ENCODE measurements around the gene TP53BP2.

The TP53BP2 gene

DNA sequence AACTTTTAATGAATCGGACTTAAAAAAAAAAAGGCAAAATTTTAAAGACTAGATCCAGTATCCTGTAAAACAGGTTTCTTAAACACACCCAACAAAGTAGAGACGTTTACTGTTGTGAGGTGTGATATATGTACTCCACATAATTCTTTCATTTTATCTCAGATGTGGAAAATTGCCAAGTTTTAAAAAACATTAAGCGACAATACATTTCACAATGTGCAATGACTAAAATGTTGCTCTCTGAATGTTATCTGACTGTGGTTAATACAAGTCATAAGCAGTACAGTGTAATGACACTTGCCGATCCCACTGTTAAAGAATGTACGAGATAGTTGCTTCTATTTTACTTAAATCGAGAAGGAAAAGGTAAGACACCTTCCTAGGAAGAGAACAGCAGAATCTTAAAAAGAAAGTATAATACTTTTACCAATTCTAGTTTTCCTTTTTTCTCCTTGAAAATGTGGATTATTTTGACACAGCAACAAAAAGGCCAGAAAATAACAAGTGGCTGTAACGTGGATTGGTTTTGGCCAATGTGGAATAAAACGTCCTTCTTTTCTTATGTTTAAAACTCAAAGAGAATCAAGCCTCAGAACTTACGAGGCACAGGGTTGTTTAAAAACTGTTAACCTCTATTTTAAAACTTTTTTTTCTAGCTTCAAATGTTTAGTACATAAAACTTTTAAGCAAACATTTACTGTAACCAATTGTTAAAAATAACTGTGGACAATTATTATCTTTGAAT, 51.4 kb downstream of the TP53BP2 start:
- no peak for DNase-seq

DNA sequence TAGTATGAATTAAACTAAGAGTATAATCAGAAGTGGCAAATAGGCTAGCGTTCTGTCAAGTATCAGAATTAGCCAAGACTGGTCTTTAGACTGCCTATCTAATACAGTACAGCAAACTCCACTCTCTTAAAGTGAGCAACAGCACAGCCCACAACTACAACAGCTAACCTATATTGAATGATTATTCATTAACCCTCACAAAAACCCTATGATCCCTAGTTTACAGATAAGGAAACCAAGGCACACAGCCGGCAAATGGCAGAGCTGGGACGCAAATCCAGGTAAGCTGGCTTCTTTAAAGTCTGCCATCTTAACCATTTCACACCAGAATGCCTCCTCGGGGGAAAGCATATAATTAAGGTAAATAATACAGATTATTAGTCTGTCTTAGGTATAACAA, 52.0 kb downstream of the TP53BP2 start:
- no peak for DNase-seq

DNA sequence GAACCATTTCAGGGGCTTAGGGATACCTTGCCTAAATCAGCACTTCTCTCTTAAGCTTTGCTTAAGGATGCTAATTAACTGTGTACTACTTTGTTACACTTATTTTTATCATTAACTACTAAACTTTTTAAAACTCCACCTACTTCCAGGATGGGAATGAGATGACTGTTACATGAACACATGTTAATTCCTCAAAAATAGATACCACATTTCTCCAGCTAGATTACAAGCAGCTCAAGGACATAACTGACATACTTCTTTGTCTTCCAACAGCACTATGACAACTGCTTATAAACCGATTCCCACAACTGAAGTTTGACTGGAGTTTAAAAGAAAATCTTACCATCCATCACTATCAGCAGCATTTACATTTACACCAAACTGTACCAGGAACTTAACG, 53.7 kb downstream of the TP53BP2 start:
- DNase-seq = no peak

DNA sequence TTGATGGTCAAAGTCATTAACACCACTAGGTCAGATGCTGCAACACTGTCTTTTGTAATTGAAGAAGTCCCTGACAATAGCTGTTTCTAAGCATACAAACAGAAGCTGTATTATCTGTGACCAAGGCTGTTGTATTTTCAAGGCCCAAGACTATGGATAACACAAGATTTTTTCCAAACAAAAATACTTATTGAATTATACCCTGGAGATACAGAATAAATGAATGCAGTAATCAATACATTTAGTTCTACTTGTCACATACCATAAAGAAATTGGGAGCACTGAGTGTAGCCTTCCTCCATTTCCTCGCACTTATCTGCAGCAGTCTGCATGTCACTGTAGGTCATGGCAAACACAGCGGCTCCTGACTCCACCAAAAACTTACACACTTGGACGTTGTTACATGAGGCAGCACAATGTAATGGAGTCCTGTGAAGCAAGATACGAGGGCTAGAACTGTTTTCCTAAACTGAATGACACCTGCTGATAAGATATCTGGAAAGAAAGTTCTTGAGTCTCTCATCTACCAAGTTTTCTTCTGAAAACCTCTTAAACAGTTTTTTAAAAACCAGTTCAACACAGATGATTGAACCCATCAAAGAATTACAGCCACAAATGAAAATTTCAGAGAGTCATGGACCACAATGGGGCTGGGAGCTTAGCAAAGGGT, 56.9 kb downstream of the TP53BP2 start:
- no peak for DNase-seq

DNA sequence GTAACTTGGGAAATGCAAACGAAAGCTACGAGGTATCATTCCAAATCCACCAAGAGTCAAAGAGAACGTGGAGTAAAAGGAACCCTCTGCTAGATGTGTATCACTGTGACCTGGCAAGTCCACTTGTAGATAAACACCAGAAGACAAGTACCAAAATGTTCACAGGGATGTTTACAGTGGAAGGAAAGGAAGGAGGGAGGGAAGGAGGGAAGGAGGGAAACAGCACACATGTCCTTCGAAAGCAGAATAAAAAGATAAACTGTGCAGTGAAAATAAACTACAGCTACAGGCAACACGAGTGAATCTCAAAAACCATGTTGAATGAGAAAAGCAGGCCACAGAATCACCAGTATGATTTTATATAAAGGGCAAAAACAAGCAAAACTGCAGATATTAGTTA, 59.9 kb downstream of the TP53BP2 start:
- DNase-seq = no peak

DNA sequence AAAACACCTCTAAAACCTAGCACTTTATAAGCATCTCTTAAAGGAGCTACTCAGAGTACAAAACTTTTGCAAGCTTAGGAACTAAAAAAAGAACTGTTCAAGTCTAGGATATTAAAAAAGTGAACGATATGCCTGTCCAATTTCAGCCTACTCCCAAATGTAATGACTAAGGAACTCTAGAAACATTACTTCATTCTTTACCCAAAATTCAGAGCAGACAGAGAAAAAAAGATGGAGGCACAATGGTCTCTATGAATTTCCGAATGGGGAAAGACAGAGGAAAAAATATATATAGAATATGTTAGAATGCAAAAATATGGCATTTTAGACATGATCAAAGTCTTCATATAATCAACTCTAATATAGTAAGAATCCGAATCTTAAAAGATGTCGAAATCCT, 61.2 kb downstream of the TP53BP2 start:
- no peak for DNase-seq

DNA sequence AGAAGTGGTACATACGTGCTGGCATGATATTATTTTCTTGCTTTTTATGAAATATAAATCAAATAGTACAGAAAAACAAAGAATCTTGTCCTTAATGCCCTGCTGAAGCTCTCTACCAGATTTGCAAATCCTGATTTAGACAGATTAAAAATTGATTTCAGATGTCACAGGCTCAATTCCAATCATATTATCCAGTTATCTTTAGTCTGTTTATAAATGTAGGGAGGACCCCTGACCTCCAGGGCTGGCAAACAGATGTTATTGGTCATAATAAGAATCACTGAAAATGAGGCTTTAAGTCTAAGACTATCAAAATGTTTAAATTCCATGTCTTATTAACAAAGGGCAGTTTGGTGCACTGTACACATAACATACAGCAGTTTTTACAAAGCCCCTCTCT, 62.1 kb downstream of the TP53BP2 start:
- DNase-seq = no peak

DNA sequence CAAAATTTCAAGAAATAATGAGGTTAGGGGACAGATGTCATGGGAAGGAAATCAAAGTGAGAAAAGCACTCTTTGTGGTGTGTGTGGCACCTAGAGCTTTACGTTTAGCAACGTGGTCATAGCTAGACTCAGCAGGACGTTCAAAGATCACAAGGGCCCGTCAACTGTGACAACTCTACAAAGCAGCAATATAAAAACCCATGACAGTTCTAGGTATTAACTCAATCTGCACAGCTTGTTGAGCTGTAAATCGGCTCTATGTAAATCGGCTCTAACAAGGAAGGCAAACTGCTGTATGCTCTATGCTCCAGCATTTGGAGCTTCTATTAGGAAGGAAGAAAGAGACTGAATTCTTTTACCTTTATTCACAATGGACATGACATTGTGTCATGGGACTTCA, 64.8 kb downstream of the TP53BP2 start:
- DNase-seq = no peak

DNA sequence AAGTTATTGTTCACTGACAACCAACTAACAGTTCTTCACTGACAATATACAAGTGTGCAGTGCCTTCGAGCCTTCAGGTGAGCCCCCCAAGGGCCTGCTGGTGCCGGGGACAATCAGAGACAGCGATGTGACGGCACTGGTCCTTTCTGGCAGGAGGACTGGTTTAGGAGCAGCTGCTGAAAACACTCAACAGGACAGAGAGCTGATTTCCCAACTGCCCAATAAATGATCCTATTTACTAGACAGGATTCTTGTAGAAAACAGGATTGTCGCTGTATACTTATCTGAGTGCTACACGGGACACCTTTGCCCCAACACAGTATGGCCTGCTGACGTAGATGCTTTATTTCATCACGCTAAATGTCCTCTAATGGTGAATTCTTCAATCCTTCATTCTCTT, 65.4 kb downstream of the TP53BP2 start:
- no peak for DNase-seq

DNA sequence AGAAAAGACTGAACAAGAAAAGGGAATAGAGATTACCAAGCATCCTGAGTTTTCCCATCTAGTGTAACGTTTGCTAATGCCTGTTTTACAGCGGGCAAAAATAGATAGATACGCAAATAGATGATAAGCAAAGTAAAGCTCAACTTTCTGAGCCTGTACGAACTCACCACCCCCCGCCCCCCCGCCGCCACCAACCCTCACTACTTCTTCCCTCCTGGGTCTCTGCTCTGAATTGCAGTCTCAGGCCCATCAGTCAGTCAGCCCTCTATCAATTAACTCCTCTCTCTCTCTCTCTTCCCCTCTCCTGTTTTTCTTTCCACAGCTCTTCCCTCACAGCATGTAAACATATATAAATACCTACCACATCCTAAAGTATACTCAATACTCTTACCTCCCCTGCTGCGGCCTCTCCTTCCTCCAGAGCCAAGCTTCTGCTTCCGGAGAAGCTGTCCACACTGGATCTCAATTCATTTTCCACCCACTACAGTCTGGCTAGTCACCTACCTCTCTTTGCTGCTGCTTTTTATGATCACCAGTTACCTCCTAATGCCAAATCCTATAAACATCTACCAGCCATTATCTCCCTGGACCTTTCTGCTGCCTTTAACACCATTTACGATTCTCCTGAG, 68.8 kb downstream of the TP53BP2 start:
- no peak for DNase-seq

DNA sequence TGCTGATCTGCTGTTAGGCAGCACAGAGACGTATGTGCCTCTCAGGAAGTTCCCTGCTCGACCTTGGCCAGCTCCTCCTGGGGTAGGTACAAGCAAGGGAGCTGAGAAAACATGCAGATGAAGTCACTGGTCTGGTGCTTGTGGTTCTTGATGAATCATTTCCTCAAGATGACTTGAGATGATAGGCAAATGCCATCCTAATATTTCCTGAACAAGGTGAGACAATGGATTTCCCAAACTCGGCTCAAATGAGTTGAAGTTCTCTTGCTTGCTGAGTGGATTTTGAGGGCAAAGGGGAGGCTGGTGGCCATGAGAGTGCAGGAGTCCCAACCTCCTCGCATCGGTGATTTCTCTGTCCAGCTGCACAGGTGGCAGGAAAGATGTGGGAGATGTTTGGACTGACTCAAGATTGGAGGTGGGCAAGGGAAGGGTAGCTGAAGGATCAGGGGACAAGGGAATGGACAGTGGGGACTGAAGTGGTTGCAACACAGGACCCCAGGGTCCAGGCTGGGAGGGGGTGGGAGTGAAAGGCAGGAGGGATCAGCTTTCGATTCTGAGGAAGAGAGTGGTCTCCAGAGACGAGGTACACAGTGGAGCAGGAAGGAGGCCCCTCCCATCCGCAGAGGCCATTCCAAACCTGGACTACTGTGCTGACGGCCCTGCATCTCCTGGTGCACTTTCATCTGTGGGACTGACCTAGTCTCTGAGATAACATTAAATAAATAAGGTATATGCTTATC, 69.5 kb downstream of the TP53BP2 start:
- peak; percentile 12 for DNase-seq

DNA sequence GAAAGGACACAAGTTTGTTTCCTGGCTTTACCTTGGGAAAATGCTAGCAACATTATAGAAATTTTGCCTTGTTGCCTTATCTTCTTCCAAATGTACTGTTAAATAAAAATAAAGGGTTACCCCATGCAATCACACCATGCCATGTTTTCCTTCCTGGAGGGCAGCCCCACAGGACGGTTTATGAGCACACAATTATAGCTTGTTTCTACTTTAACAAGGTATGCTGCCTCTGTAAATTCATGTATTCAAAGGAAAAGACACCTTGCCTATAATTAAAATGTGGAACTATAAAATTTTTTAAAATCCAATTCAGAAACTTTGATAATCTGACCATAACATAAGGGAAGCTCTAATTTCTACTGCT, 70.1 kb downstream of the TP53BP2 start:
- DNase-seq = no peak

DNA sequence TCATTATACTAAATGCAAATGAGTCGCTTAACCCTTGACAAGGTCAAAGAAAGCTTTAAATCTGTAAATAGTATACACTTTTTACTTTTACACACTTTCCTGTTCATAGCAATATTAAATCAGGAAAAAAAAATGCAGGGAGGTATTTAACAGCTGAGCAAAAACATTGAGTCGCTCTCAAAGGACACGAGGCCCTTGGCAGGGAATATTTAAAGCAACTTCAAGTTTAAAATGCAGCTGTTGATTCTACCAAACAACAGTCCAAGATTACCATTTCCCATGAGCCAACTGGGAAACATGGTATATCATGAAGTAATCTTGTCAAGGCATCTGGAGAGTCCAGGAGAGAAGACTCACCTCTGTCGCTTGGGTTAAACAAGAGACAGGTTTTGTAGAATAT, 70.7 kb downstream of the TP53BP2 start:
- DNase-seq = no peak

DNA sequence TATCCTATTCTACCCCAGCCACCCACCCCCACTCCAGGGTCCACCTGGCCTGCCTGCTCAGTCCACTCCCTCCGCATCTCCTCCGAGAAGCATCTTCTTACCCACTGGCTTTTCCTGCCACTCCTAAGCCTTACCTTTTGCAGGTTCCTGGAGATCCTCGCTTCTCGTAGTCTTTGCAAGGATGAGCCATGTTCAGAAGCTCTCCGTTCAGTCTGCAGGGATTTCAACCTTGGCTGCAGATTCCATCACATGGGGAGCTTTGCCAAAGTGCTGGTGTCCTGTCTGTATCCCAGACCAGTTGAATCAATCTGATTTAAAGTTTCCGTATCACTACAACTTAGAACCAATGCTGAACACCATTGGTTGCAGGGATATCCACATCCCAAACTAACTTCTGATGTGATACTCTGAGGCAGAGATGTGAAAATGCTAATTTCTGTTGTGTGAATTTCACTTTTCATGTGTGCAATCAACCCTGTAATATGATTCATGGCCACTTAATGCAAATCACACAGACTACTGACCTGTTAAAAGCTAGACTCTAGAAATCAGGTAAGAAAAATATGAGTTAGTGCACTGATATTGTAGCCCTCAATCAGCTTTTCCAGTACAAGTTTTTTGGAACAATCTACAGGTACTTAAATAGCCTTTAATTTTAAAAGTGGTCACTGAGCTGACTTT, 71.5 kb downstream of the TP53BP2 start:
- DNase-seq = no peak

DNA sequence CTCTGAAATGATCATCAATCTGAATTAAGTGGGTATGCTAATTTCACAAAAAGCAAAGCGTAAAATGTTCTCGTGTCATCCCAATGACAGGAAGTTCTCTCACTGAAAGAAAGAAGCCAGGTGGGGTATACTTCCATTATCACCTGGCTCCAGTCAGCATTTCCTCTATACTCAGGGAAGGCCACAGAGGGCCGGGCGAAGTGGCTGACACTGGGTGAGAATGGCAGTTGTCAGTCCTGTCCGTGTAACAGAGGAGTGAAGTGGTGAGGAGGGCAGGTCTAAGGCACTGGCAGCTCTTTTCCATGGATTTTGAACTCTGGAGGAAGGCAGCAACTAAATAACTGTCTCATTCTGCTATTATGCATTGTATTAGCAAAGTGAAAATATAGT, 73.0 kb downstream of the TP53BP2 start:
- DNase-seq = no peak

DNA sequence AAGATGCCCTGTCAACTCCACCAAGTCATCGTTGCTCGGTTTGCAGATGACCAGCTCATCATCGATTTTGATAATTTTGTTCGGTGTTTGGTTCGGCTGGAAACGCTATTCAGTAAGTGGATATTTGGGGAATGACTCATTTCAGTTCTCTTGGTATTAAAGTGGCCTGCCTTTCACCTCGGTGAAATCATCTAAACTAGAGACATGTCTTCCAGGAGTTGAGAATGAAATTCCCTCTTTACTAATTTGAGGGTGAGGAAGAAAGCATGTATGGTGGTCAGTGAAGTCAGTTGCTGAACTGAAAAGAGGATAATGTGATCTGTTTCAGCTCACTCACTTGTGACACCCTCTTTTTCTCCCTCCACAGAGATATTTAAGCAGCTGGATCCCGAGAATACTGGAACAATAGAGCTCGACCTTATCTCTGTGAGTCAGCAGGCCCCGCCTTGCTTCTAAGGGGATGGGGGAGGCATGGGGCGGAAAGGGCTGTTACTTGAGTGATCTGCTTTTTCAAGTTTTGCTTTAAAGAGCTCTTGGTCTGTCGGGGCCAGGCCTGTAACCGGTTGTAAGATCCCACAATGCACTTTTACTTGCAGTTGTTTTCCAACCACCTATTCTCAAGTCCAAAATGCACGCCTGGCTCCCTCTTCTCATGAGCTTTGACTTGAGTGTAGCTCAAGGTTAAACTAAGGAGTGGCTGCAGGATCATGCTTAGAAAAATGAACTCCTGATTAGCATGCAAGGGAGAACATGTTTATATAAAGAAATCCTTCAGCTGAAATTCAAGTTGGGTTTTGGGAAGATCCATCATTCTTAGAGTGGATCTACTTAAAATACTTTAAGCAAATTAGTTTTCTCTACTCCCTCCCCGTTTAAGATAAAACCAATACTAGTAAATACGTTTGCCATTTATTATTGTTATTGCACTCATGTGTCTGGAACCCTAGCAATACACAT, 73.7 kb downstream of the TP53BP2 start:
- DNase-seq = no peak

DNA sequence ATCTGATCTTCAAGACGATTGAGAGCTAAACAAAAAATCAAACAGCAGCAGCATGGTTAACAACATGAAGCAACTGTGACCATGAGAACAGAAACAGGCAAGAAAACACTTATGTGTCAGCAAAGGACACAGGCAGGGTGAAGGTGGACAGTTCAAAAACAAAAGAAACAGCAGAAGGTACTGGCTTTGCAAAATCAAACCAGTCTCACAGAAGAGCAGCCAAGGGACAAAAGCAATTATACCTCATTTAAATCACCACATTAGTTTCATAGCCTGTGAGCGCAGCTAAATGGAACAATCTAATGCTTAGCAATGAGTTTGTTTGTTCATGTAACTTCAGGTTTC, 74.3 kb downstream of the TP53BP2 start:
- no peak for DNase-seq

DNA sequence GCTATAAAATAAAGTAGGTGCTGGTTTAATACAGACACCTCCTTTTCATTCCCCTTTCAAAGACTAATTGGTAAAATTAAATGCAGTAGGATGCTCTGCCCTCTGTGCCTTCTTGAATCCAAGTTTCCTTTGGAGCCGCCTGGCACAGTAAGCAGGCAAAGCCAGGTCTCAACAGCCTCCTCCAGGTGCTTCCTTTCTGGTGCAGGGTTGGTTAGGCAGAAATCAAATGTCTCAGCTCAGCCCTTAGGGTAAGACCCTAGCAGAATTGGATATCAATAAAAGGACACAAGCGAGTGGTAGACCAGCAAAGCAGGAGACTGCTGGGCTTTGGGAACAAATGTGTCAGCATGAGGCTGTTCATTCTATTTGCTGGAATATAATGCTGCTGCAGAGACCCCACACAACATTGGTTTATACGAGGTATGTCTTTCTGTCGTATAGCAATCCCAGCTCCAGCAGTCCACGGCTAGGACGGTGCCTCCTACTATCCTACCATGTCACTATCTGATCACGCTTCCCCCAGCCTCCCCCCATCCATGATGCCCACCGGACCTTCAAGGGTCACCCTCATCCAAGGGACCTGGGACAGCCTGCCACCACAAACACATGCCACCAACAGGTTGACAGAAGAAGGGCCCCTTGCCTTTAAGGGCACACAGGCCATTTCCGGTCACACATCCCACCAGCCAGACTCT, 75.0 kb downstream of the TP53BP2 start:
- no peak for DNase-seq

DNA sequence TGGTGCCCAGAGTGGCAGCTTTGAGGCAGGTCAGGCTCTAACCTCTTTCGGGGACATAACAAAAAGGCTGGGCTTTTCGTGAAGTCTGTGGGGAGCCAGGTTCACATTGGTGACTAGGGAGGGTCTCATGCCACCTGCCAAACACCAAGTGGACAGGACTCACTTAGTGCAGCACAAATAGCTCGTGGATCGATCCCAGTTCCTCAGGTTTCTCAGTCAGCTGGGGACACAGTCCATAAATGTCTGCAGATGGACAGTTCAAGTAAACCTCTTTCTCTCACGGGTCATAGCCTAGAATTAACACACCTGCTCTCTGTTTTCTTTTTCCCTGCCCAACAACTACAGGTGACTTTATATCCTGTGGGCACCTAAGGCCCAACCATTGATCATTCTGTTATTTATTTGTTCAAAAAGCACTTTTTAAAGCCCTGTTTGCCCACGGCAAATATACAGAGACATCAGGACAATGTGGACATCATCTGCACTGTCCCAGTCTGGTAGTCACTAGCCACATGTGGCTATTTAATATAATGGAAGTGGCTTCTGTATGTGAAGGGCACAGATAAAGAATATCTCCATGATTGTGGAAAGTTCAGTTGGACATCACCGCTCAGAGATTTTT, 79.9 kb downstream of the TP53BP2 start:
- DNase-seq = no peak

DNA sequence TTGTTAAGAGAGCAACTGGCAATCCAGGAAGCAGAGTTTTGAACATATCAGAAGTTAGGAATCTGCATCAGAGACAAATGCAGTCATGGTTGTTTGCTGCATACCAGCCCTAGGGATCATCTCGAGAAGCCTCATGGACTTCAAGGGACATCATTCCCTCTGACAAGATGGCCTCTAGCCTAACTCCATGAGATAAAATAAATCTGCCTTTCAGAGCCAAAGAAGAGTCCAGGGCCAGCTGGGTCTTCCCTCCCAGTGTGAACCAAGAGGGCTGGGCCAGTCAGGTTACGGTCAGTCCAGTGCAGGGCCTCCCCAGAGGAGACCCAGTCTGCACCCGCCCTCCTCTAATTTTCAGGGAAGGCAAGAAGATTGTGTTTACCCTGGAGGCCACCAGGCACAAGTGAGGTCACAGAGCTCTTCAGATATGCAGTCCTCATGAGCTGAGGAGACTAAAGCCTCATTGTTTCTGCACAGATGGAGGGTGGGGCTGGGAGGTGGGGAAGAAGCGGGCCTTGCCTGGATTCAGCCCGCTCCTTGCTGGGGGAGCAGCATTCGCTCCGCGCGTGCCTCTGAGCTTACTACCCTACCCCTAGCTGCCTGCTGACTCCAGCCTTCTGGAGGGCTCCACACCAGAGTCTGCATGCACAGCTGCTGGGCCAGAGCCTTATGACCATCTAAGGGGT, 80.6 kb downstream of the TP53BP2 start:
- DNase-seq = no peak
